Measurements from ENCODE around the gene KIF16B. TPM values are rescaled to one million over a fixed set of nuclear protein-coding genes. Genes with fewer than 3 reads are reported as not detected.
"Not testable (repeated sequence)": the region's sequence is repeated elsewhere in the genome, so short reads cannot be mapped to it uniquely, and the experiment has no call there.

Gene KIF16B
- total RNA-seq, 3 donors from 2014 or later, result 23.8 to 47.9 (median 36.9) TPM

DNA sequence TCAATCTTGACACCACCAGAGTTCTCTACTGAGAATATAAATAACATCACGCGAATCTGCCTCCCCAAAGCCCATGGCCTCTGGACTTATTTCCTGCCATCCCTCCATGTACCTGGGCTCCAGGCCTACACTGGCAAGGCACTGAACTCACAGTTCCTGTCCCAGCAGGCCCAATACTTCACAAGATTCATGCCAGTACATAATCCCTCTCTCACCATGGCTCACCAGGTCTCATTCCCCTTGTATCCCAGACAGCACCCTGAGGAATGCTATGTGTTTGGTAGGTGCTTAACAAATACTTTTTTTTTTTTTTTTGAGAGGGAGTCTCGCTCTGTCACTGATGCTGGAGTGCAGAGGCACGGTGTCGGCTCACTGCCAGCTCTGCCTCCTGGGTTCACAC is 1.9 kb downstream of the KIF16B start:
- intact Hi-C loops (cut with DNase I; ENCODE audit: low total_unique reads), result no loop called here
- H3K27ac ChIP-seq, result peak overlapping the region in 1 of 2 donors; percentile 36

DNA sequence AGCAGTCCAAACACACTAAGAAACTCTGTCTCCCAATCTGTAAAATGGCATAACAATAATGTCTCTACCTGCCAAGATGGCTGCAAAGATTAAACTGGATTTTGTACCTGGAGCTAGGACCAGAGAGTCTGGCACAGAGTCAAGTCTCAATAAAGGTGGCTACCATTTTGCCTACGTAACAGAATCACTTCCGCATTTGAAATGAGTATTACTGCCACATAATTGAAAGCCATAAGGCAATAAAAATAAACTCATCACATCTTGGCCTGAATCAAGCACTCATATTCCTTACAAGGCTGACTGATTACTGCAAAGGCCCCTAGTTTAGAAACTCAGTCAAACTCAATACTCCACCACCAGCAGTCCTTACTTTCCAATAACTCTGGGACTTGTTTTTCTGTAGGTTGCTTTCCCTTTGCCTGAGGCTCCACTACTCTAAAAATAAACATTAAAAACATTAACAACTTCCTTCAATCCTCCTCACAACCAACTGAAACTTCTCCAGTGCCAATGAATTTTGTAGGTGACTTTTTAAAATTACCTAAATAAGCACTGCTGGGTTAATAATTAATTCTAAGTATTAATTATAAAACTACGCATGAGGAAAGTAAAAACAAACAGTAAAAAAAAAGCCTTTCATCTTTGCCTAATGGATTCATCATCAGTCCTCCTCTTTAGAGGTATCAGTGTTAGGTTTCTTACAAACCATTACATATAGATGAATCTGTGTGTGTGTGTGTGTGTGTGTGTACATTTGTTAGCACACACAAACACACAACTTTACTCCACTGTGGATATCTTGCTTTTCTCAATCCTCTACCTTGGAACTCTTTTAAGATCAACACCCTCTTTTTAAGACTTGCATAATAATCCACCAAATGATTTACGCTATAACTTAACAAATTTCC is 3.7 kb downstream of the KIF16B start:
- Histone ChIP-seq H3K27ac (peak overlapping the region; percentile 46 to 56), H3K36me3 (no peaks in the 10 kb centered on the region), H3K9me3 (no peaks in the 10 kb centered on the region), H3K4me3 (peak overlapping the region in 1 of 3 donors; percentile 24), H3K4me1 (no peaks in the 10 kb centered on the region), H3K27me3 (no peaks in the 10 kb centered on the region)
- TF ChIP-seq POLR2A (IDR thresholded peaks at IDR 0.05), result no peak
- no peak for TF ChIP-seq POLR2AphosphoS5 (IDR thresholded peaks at IDR 0.05)
- TF ChIP-seq, protein P1, sequence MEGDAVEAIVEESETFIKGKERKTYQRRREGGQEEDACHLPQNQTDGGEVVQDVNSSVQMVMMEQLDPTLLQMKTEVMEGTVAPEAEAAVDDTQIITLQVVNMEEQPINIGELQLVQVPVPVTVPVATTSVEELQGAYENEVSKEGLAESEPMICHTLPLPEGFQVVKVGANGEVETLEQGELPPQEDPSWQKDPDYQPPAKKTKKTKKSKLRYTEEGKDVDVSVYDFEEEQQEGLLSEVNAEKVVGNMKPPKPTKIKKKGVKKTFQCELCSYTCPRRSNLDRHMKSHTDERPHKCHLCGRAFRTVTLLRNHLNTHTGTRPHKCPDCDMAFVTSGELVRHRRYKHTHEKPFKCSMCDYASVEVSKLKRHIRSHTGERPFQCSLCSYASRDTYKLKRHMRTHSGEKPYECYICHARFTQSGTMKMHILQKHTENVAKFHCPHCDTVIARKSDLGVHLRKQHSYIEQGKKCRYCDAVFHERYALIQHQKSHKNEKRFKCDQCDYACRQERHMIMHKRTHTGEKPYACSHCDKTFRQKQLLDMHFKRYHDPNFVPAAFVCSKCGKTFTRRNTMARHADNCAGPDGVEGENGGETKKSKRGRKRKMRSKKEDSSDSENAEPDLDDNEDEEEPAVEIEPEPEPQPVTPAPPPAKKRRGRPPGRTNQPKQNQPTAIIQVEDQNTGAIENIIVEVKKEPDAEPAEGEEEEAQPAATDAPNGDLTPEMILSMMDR (IDR thresholded peaks at IDR 0.05), result no peak
- intact Hi-C loops (cut with DNase I; ENCODE audit: low total_unique reads), result no loop called here
- no peak for DNase-seq (ENCODE audit: low spot score in 2 of 2)

More for the DNA sequence above, 1.9 kb downstream of the KIF16B start:
- H3K4me1 ChIP-seq, result no peaks in the 10 kb centered on the region
- no peak for DNase-seq (ENCODE audit: low spot score in 2 of 2)
- no peak for TF ChIP-seq POLR2A (IDR thresholded peaks at IDR 0.05)
- no peak for TF ChIP-seq POLR2AphosphoS5 (IDR thresholded peaks at IDR 0.05)
- TF ChIP-seq, protein P1 (IDR thresholded peaks at IDR 0.05), result no peak
- no peaks in the 10 kb centered on the region for H3K27me3 ChIP-seq
- H3K36me3 ChIP-seq, result no peaks in the 10 kb centered on the region
- H3K4me3 ChIP-seq, result peak overlapping the region in 1 of 3 donors; percentile 87
- H3K9me3 ChIP-seq, result no peaks in the 10 kb centered on the region

DNA sequence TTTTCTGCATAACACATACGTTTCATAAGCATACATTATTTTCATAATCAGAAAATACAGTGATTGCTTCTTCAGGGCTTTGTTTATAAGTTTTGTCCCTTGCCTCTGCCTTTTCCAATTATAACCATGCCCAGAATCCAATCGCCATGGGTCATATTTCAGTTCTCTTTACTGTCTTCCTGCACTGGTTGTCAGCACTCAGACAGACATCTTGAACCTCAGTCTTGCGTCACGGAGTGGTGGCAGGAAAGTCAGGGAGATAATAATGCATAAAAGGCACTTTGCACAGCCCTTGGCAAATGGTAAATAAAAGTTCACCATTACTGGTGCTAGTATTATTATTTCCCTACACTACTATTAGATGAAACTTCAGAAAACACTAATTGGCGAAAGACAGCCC is 7.2 kb downstream of the KIF16B start:
- no peak for DNase-seq (ENCODE audit: low spot score in 2 of 2)
- no peaks in the 10 kb centered on the region for H3K9me3 ChIP-seq
- intact Hi-C loops (cut with DNase I; ENCODE audit: low total_unique reads), result no loop called here
- no peaks in the 10 kb centered on the region for H3K4me1 ChIP-seq
- no peak overlapping the region for H3K27ac ChIP-seq
- H3K4me3 ChIP-seq, result no peak overlapping the region
- no peaks in the 10 kb centered on the region for H3K36me3 ChIP-seq
- TF ChIP-seq, protein P1 (IDR thresholded peaks at IDR 0.05), result no peak
- no peak for TF ChIP-seq POLR2AphosphoS5 (IDR thresholded peaks at IDR 0.05)
- no peak for TF ChIP-seq POLR2A (IDR thresholded peaks at IDR 0.05)
- no peaks in the 10 kb centered on the region for H3K27me3 ChIP-seq

DNA sequence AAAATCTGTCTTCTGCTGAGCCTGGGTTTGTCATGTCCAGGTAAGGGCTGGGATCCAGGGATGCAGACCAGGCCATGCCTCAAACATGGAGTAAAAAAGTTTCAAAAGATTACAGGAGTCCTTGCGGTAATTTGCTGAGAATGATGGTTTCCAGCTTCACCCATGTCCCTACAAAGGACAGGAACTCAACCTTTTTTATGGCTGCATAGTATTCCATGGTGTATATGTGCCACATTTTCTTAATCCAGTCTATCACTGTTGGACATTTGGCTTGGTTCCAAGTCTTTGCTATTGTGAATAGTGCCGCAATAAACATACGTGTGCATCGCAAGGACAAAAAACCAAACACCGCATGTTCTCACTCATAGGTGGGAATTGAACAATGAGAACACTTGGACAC is 9.2 kb downstream of the KIF16B start:
- not testable (repeated sequence) for H3K27me3 ChIP-seq; H3K9me3 ChIP-seq; H3K36me3 ChIP-seq; H3K4me1 ChIP-seq; H3K27ac ChIP-seq; H3K4me3 ChIP-seq; DNase-seq (ENCODE audit: low spot score in 2 of 2)
- intact Hi-C loops (cut with DNase I; ENCODE audit: low total_unique reads), result loop anchor here (5.0 kb wide), 1 partner anchor 42 kb away; no protein-coding TSS in a partner anchor

DNA sequence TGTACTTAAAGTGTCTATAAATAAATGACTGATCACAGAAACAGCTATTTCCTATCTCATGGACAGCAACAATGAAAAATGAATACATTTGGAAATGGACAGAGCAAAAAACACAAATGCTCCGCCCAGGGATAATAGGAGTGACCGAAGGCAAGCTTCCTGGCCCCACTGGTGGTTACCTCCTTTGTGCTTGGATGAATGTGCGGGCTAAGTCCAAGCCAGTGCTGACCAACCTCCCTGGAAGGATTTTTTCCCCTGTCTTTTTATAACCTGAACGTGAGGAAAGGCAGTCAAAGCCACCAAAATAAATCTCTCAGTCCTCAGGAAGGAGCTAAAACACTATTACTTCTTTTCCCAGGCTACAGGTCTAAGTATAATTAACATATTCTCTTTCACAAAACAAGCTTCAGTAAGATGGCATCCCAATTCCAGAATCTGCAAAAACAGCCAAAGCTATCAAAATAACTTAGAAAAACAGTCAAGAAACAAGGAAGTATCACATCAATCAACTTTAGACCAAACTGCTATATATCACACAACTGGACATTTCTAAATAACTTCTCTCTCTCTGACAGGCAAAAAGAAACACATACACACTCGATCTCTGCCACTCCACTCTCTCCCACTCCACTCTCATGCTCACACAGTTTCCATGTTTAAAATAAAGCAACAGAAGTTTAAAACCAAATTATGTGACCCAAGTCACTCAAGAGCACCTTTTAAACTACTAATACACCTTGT is 10.0 kb downstream of the KIF16B start:
- H3K9me3 ChIP-seq, result no peaks in the 10 kb centered on the region
- H3K27me3 ChIP-seq, result no peaks in the 10 kb centered on the region
- no peak overlapping the region for H3K4me3 ChIP-seq
- no peaks in the 10 kb centered on the region for H3K36me3 ChIP-seq
- no peaks in the 10 kb centered on the region for H3K4me1 ChIP-seq
- peak overlapping the region in 1 of 2 donors; percentile 57 for H3K27ac ChIP-seq
- intact Hi-C loops (cut with DNase I; ENCODE audit: low total_unique reads), result loop anchor here (5.0 kb wide), 1 partner anchor 41 kb away; no protein-coding TSS in a partner anchor
- no peak for DNase-seq (ENCODE audit: low spot score in 2 of 2)
- TF ChIP-seq POLR2A (IDR thresholded peaks at IDR 0.05) (no peak), POLR2AphosphoS5 (IDR thresholded peaks at IDR 0.05) (no peak)
- TF ChIP-seq, protein P1 (IDR thresholded peaks at IDR 0.05), result no peak

Data from breast epithelium (tissue), 4 donors.